WTC11 (cell line): ENCODE measurements around the gene GABARAPL1. TPM values are rescaled to one million over a fixed set of nuclear protein-coding genes. Genes with fewer than 3 reads are reported as not detected.

Experiments
- ATAC-seq: fragments of 200-7000 bp; cut with Tn5 transposase; 2 replicates; pipeline ENCODE4 v1.10.0; 2021; ENCODE audit warnings: mild to moderate bottlenecking, moderate library complexity
- CTCF ChIA-PET: fragments of 300-600 bp; sonication (Branson Sonifier 250); formaldehyde crosslinking; loops from one replicate; lab custom pipeline; 2021; ENCODE audit warnings: antibody characterized with exemption; lab: Charles Lee
- POLR2A ChIA-PET: fragments of 350-600 bp; sonication (Branson Sonifier 250); formaldehyde crosslinking; loops from one replicate; lab custom pipeline; 2021; ENCODE audit warnings: antibody characterized with exemption; lab: Charles Lee
- DNase-seq: peaks from one replicate; pipeline ENCODE4 v3.0.0; 2021; ENCODE audit warnings: low spot score
- H3K27ac Mint-ChIP-seq: 2 replicates; pipeline ENCODE4 v1.8.0; 2021; ENCODE audit warnings: mixed read lengths
- H3K27me3 Mint-ChIP-seq: 2 replicates; pipeline ENCODE4 v1.8.0; 2021; ENCODE audit warnings: low read depth, mild to moderate bottlenecking, moderate library complexity, mixed read lengths
- H3K36me3 Mint-ChIP-seq: 2 replicates; pipeline ENCODE4 v1.8.0; 2021; ENCODE audit warnings: mixed read lengths
- H3K4me1 Mint-ChIP-seq: 2 replicates; pipeline ENCODE4 v1.8.0; 2022; ENCODE audit warnings: mixed read lengths
- H3K4me3 Mint-ChIP-seq: 2 replicates; pipeline ENCODE4 v1.8.0; 2021; ENCODE audit warnings: mild to moderate bottlenecking, moderate library complexity, mixed read lengths
- H3K9me3 Mint-ChIP-seq: 2 replicates; pipeline ENCODE4 v1.8.0; 2021; ENCODE audit warnings: mixed read lengths
- CDX4 ChIP-seq: fragments of 250-450 bp; sonication (Bioruptor Pico); IDR thresholded peaks from 2 replicates; pipeline ENCODE4 v1.9.0; 2021; ENCODE audit warnings: moderate library complexity, mild to moderate bottlenecking, inconsistent platforms, borderline replicate concordance
- E2F5 ChIP-seq: sonication (generic); formaldehyde crosslinking; IDR thresholded peaks from 2 replicates; pipeline ENCODE4 v1.8.1; 2022; ENCODE audit warnings: mild to moderate bottlenecking, moderate library complexity, missing genetic modification reagents
- EMX1 ChIP-seq: fragments of 250-450 bp; sonication (Bioruptor Pico); IDR thresholded peaks from 2 replicates; pipeline ENCODE4 v1.8.0; 2021; ENCODE audit warnings: mild to moderate bottlenecking
- FOXJ3 ChIP-seq: sonication (generic); formaldehyde crosslinking; IDR thresholded peaks from 2 replicates; pipeline ENCODE4 v1.9.0; 2021; ENCODE audit warnings: missing genetic modification reagents, mild to moderate bottlenecking, borderline replicate concordance
- FOXP1 ChIP-seq: sonication (generic); formaldehyde crosslinking; IDR thresholded peaks from 2 replicates; pipeline ENCODE4 v1.8.0; 2022; ENCODE audit warnings: missing genetic modification reagents, mild to moderate bottlenecking, moderate library complexity, borderline replicate concordance
- FOXP4 ChIP-seq: sonication (generic); formaldehyde crosslinking; IDR thresholded peaks from 2 replicates; pipeline ENCODE4 v1.8.0; 2022; ENCODE audit warnings: mild to moderate bottlenecking, missing genetic modification reagents
- GABPB1 ChIP-seq: sonication (generic); formaldehyde crosslinking; IDR thresholded peaks from 2 replicates; pipeline ENCODE4 v1.8.1; 2023; ENCODE audit warnings: mild to moderate bottlenecking, missing genetic modification reagents
- HMGA2 ChIP-seq: fragments of 250-450 bp; sonication (Bioruptor Pico); IDR thresholded peaks from 2 replicates; pipeline ENCODE4 v1.4.0; 2021; ENCODE audit warnings: mild to moderate bottlenecking, moderate library complexity
- IRF1 ChIP-seq: sonication (generic); formaldehyde crosslinking; IDR thresholded peaks from 2 replicates; pipeline ENCODE4 v1.8.0; 2023; ENCODE audit warnings: missing genetic modification reagents
- MYBL2 ChIP-seq: sonication (generic); formaldehyde crosslinking; IDR thresholded peaks from 2 replicates; pipeline ENCODE4 v1.8.1; 2023; ENCODE audit warnings: mild to moderate bottlenecking, moderate library complexity, missing genetic modification reagents
- NFATC4 ChIP-seq: fragments of 250-450 bp; sonication (Bioruptor Pico); IDR thresholded peaks from 2 replicates; pipeline ENCODE4 v1.9.0; 2021; ENCODE audit warnings: mild to moderate bottlenecking
- NR3C1 ChIP-seq: sonication (generic); formaldehyde crosslinking; conservative IDR thresholded peaks from 2 replicates; pipeline ENCODE4 v1.8.1; 2023; ENCODE audit warnings: low read depth, mild to moderate bottlenecking, missing genetic modification reagents
- PREB ChIP-seq: sonication (generic); formaldehyde crosslinking; IDR thresholded peaks from 2 replicates; pipeline ENCODE4 v1.8.1; 2022; ENCODE audit warnings: mild to moderate bottlenecking, missing genetic modification reagents, moderate library complexity, borderline replicate concordance
- SOX15 ChIP-seq: fragments of 250-450 bp; sonication (Bioruptor Pico); IDR thresholded peaks from 2 replicates; pipeline ENCODE4 v1.9.0; 2021; ENCODE audit warnings: mild to moderate bottlenecking
- SP1 ChIP-seq: sonication (generic); formaldehyde crosslinking; conservative IDR thresholded peaks from 2 replicates; pipeline ENCODE4 v1.8.1; 2022; ENCODE audit warnings: missing genetic modification reagents
- TCF7 ChIP-seq: sonication (generic); formaldehyde crosslinking; IDR thresholded peaks from 2 replicates; pipeline ENCODE4 v1.8.0; 2022; ENCODE audit warnings: mild to moderate bottlenecking, low read depth, missing genetic modification reagents, moderate library complexity
- ZBTB43 ChIP-seq: sonication (generic); formaldehyde crosslinking; IDR thresholded peaks from 2 replicates; pipeline ENCODE4 v1.8.1; 2023; ENCODE audit warnings: mild to moderate bottlenecking, missing genetic modification reagents
- ZMAT4 ChIP-seq: fragments of 250-450 bp; sonication (Bioruptor Pico); IDR thresholded peaks from 2 replicates; pipeline ENCODE4 v1.9.0; 2021; ENCODE audit warnings: mild to moderate bottlenecking
- ZNF232 ChIP-seq: sonication (generic); formaldehyde crosslinking; IDR thresholded peaks from 2 replicates; pipeline ENCODE4 v1.8.0; 2022; ENCODE audit warnings: mild to moderate bottlenecking, missing genetic modification reagents
- ZNF396 ChIP-seq: fragments of 250-450 bp; sonication (Bioruptor Pico); IDR thresholded peaks from 2 replicates; pipeline ENCODE4 v1.8.0; 2021; ENCODE audit warnings: mild to moderate bottlenecking, moderate library complexity, borderline replicate concordance
- ZNF423 ChIP-seq: fragments of 250-450 bp; sonication (Bioruptor Pico); IDR thresholded peaks from 2 replicates; pipeline ENCODE4 v2.1.2; 2022; ENCODE audit warnings: mild to moderate bottlenecking, moderate library complexity
- total RNA-seq: library from RNA; stranded (reverse); gene quantifications from 3 replicates; pipeline ENCODE4 v1.2.3, GENCODE V29; 2021

GABARAPL1 gene
- total RNA-seq, 1 experiment from 2014 or later: 85.2 TPM

GRCh38 chr12:10260927-10261326 lies 48.2 kb downstream of the GABARAPL1 start:
- ATAC-seq (no peak), DNase-seq (no peak)
- Mint-ChIP-seq H3K9me3 (peaks cover 14% of the 10 kb centered on the region), H3K36me3 (peaks cover 8% of the 10 kb centered on the region), H3K4me3 (no peak overlapping the region), H3K27ac (no peak overlapping the region), H3K4me1 (no peaks in the 10 kb centered on the region), H3K27me3 (no peaks in the 10 kb centered on the region)
- CTCF ChIA-PET: no interaction called here
- TF ChIP-seq CDX4: no peak
- TF ChIP-seq SOX15 (CRISPR knock-in tag): no peak
- TF ChIP-seq IRF1: no peak
- no peak for TF ChIP-seq FOXJ3 (CRISPR knock-in tag)
- no peak for TF ChIP-seq NR3C1 (CRISPR knock-in tag)
- no peak for TF ChIP-seq MYBL2 (CRISPR knock-in tag)
- TF ChIP-seq SP1: no peak
- POLR2A ChIA-PET: no interaction called here

- CTCF ChIA-PET: no interaction called here
- H3K27ac Mint-ChIP-seq: no peak overlapping the region
- DNase-seq (no peak), ATAC-seq (no peak)
- TF ChIP-seq ZNF423 (CRISPR knock-in tag) (no peak), GABPB1 (CRISPR knock-in tag) (no peak)
- POLR2A ChIA-PET: no interaction called here
- no peaks in the 10 kb centered on the region for H3K4me1 Mint-ChIP-seq
- no peaks in the 10 kb centered on the region for H3K36me3 Mint-ChIP-seq
- H3K4me3 Mint-ChIP-seq: no peak overlapping the region
- no peaks in the 10 kb centered on the region for H3K9me3 Mint-ChIP-seq
- no peaks in the 10 kb centered on the region; the same call in 1 of the 2 replicates for H3K27me3 Mint-ChIP-seq
Observed at GRCh38 chr12:10268037-10268436, 55.4 kb downstream of the GABARAPL1 start.

- CTCF ChIA-PET: no interaction called here
- no peak for DNase-seq
- POLR2A ChIA-PET: no interaction called here
- Mint-ChIP-seq H3K27ac (no peak overlapping the region), H3K9me3 (peaks cover 7% of the 10 kb centered on the region; the same call in 1 of the 2 replicates), H3K36me3 (no peaks in the 10 kb centered on the region), H3K4me1 (no peaks in the 10 kb centered on the region), H3K4me3 (no peak overlapping the region), H3K27me3 (no peaks in the 10 kb centered on the region; the same call in 1 of the 2 replicates)
- TF ChIP-seq SP1 (no peak), TCF7 (CRISPR knock-in tag) (no peak), EMX1 (CRISPR knock-in tag) (no peak), ZNF396 (CRISPR knock-in tag) (no peak), FOXP1 (no peak), PREB (no peak), HMGA2 (CRISPR knock-in tag) (no peak), ZNF232 (no peak), ZNF423 (CRISPR knock-in tag) (no peak), E2F5 (CRISPR knock-in tag) (no peak), ZMAT4 (CRISPR knock-in tag) (no peak), FOXP4 (CRISPR knock-in tag) (no peak), CDX4 (no peak), GABPB1 (CRISPR knock-in tag) (no peak), NFATC4 (CRISPR knock-in tag) (no peak), ZBTB43 (CRISPR knock-in tag) (no peak)
- ATAC-seq: no peak
Observed at GRCh38 chr12:10272467-10272866, 59.8 kb downstream of the GABARAPL1 start.
